Stimulated activated CD8-positive, alpha-beta memory T cell treated with anti-CD3 and anti-CD28 coated beads, Interleukin-4, amount 100 ng/mL, for 1 hour (primary cell): Measurements from ENCODE around the gene ROBO1.
"Not testable (repeated sequence)": the region's sequence is repeated elsewhere in the genome, so short reads cannot be mapped to it uniquely, and the experiment has no call there.

ENCODE experiments used
- DNase-seq, 2 donors: peaks; one replicate each; pipeline ENCODE4 v3.0.0-alpha.2; 2020; ENCODE audit warnings: low read depth in 2 of 2, low spot score in 1 of 2

The ROBO1 gene

GRCh38 chr3:79175870-79176269, 591.9 kb downstream of the ROBO1 start:
- DNase-seq = no peak

- not testable (repeated sequence) for DNase-seq
Measured at GRCh38 chr3:79173259-79173658, 594.5 kb downstream of the ROBO1 start.

- DNase-seq = no peak
Measured at GRCh38 chr3:79172241-79172640, 595.6 kb downstream of the ROBO1 start.

GRCh38 chr3:79170021-79170420, 597.8 kb downstream of the ROBO1 start:
- no peak for DNase-seq

GRCh38 chr3:79167651-79168416, 600.0 kb downstream of the ROBO1 start:
- no peak for DNase-seq

- no peak for DNase-seq
Measured at GRCh38 chr3:79162653-79163052, 605.1 kb downstream of the ROBO1 start.

GRCh38 chr3:79161941-79162340, 605.9 kb downstream of the ROBO1 start:
- no peak for DNase-seq

- DNase-seq = no peak
Measured at GRCh38 chr3:79160421-79160820, 607.4 kb downstream of the ROBO1 start.

GRCh38 chr3:79159736-79160135, 608.1 kb downstream of the ROBO1 start:
- no peak for DNase-seq

GRCh38 chr3:79157191-79157590, 610.6 kb downstream of the ROBO1 start:
- DNase-seq = no peak

- DNase-seq = no peak
Measured at GRCh38 chr3:79154865-79155264, 612.9 kb downstream of the ROBO1 start.

GRCh38 chr3:79148786-79149185, 619.0 kb downstream of the ROBO1 start:
- no peak for DNase-seq

- DNase-seq = no peak
Measured at GRCh38 chr3:79146024-79146423, 621.8 kb downstream of the ROBO1 start.

GRCh38 chr3:79140708-79141107, 627.1 kb downstream of the ROBO1 start:
- DNase-seq = no peak

GRCh38 chr3:79139395-79140068, 628.3 kb downstream of the ROBO1 start:
- no peak for DNase-seq

- DNase-seq = no peak
Measured at GRCh38 chr3:79125313-79125984, 642.3 kb downstream of the ROBO1 start.

GRCh38 chr3:79115458-79115857, 652.3 kb downstream of the ROBO1 start:
- DNase-seq = no peak

- DNase-seq = no peak
Measured at GRCh38 chr3:79113876-79114275, 653.9 kb downstream of the ROBO1 start.

- DNase-seq = no peak
Measured at GRCh38 chr3:79111375-79112052, 656.3 kb downstream of the ROBO1 start.

- no peak for DNase-seq
Measured at GRCh38 chr3:79109754-79110153, 658.0 kb downstream of the ROBO1 start.

- no peak for DNase-seq
Measured at GRCh38 chr3:79103307-79103706, 664.5 kb downstream of the ROBO1 start.
